ENCODE results near the gene MGMT. TPM values are rescaled to one million over a fixed set of nuclear protein-coding genes. Genes with fewer than 3 reads are reported as not detected.

The MGMT gene
- total RNA-seq, 1 donor from 2014 or later = 20.8 TPM

DNA sequence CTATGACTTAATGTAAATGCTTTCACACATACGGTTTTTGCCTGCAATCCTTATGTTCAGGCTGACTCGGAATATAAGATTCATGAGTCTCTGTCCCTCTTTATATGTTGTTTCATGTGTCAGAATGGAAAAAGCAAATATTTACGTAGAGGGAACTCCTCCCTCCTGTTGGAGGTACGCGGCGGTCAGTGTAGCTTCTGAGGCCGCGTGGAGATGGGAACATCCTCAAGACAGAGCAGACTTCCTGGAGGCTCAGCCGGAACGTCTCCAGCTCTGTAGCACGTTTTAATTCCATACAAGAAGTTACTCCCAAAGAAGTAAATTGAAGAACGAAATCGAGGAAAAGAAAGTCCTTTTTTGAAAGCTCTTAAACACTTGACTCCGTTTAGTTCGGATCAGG is 248.8 kb downstream of the MGMT start:
- Mint-ChIP-seq H3K4me3 (ENCODE audit: unreplicated experiment) (no peak overlapping the region), H3K4me1 (ENCODE audit: unreplicated experiment) (no peaks in the 10 kb centered on the region), H3K9me3 (ENCODE audit: unreplicated experiment) (peaks cover 11% of the 10 kb centered on the region), H3K27ac (ENCODE audit: unreplicated experiment) (no peak overlapping the region), H3K27me3 (ENCODE audit: unreplicated experiment) (no peaks in the 10 kb centered on the region), H3K36me3 (ENCODE audit: unreplicated experiment) (peaks cover 5% of the 10 kb centered on the region)
- DNase-seq (ENCODE audit: extremely low spot score, unreplicated experiment) = no peak
- no peak for TF ChIP-seq CTCF (IDR thresholded peaks at IDR 0.05)

DNA sequence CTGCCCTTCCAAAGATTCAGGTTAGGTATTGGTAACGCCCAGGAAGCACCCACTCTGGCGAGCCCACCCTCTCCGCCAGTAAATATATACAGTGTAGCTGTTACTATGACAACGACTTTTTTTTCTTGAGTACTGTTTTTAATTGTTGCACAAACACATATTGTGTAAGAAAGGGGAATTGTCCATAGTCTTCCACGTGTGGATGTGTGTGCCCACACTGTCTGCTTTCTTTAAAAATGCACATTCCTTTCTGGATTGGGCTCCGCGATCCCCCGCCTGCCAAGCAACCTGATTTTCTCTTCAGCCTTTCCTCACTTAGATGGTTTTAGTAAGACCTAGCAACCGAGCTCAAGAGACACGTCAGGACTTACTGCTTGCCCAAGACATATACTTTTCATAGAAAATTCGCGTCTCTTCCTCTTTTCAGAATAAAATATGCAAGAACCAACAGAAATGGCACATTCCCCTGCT is 249.2 kb downstream of the MGMT start:
- DNase-seq (ENCODE audit: extremely low spot score, unreplicated experiment) = no peak
- Mint-ChIP-seq H3K9me3 (ENCODE audit: unreplicated experiment) (peaks cover 15% of the 10 kb centered on the region), H3K4me1 (ENCODE audit: unreplicated experiment) (no peaks in the 10 kb centered on the region), H3K27ac (ENCODE audit: unreplicated experiment) (no peak overlapping the region), H3K4me3 (ENCODE audit: unreplicated experiment) (no peak overlapping the region), H3K27me3 (ENCODE audit: unreplicated experiment) (no peaks in the 10 kb centered on the region), H3K36me3 (ENCODE audit: unreplicated experiment) (peaks cover 3% of the 10 kb centered on the region)
- TF ChIP-seq CTCF (IDR thresholded peaks at IDR 0.05) = no peak

- Mint-ChIP-seq H3K4me1 (ENCODE audit: unreplicated experiment) (no peaks in the 10 kb centered on the region), H3K36me3 (ENCODE audit: unreplicated experiment) (peaks cover 3% of the 10 kb centered on the region), H3K27ac (ENCODE audit: unreplicated experiment) (no peak overlapping the region), H3K27me3 (ENCODE audit: unreplicated experiment) (no peaks in the 10 kb centered on the region), H3K9me3 (ENCODE audit: unreplicated experiment) (peaks cover 15% of the 10 kb centered on the region), H3K4me3 (ENCODE audit: unreplicated experiment) (no peak overlapping the region)
- TF ChIP-seq CTCF (IDR thresholded peaks at IDR 0.05) = no peak
- no peak for DNase-seq (ENCODE audit: extremely low spot score, unreplicated experiment)
Measured at GRCh38 chr10:129716881-129717280, 249.8 kb downstream of the MGMT start.

GRCh38 chr10:129717816-129718547 is 250.9 kb downstream of the MGMT start:
- TF ChIP-seq CTCF (IDR thresholded peaks at IDR 0.05) = no peak
- Mint-ChIP-seq H3K9me3 (ENCODE audit: unreplicated experiment) (peaks cover 15% of the 10 kb centered on the region), H3K27me3 (ENCODE audit: unreplicated experiment) (no peaks in the 10 kb centered on the region), H3K4me1 (ENCODE audit: unreplicated experiment) (no peaks in the 10 kb centered on the region), H3K27ac (ENCODE audit: unreplicated experiment) (no peak overlapping the region), H3K4me3 (ENCODE audit: unreplicated experiment) (no peak overlapping the region), H3K36me3 (ENCODE audit: unreplicated experiment) (peaks cover 3% of the 10 kb centered on the region)
- no peak for DNase-seq (ENCODE audit: extremely low spot score, unreplicated experiment)

- Mint-ChIP-seq H3K36me3 (ENCODE audit: unreplicated experiment) (peaks cover 3% of the 10 kb centered on the region), H3K9me3 (ENCODE audit: unreplicated experiment) (peaks cover 19% of the 10 kb centered on the region), H3K4me3 (ENCODE audit: unreplicated experiment) (no peak overlapping the region), H3K27me3 (ENCODE audit: unreplicated experiment) (no peaks in the 10 kb centered on the region), H3K4me1 (ENCODE audit: unreplicated experiment) (no peaks in the 10 kb centered on the region), H3K27ac (ENCODE audit: unreplicated experiment) (no peak overlapping the region)
- DNase-seq (ENCODE audit: extremely low spot score, unreplicated experiment) = peak; percentile 83
- no peak for TF ChIP-seq CTCF (IDR thresholded peaks at IDR 0.05)
Measured at GRCh38 chr10:129718548-129719414, 251.7 kb downstream of the MGMT start.
